Sigmoid colon (tissue), 3 donors: ENCODE data around the gene ZFYVE28.

ENCODE experiments used
- CTCF ChIP-seq, 4 experiments: fragments of 450-650 bp in 3 of 4; fragments of 200-600 bp in 1 of 4; IDR thresholded peaks; one replicate each; pipeline ENCODE4 v1.5.1; 2016 to 2019; ENCODE audit warnings: antibody characterized with exemption in 4 of 4, mild to moderate bottlenecking in 3 of 4, moderate library complexity in 2 of 4
- POLR2A ChIP-seq, 2 donors: fragments of 450-650 bp; IDR thresholded peaks; one replicate each; pipeline ENCODE4 v1.6.1; 2016; ENCODE audit warnings: antibody characterized with exemption in 2 of 2, mild to moderate bottlenecking in 2 of 2, moderate library complexity in 2 of 2

GRCh38 chr4:2459589-2460349 is 41.3 kb upstream of the ZFYVE28 start:
- TF ChIP-seq CTCF (IDR thresholded peaks at IDR 0.05) = no peak
- TF ChIP-seq POLR2A (IDR thresholded peaks at IDR 0.05) = no peak
